ENCODE results near the gene TNNT1.
"Not testable (repeated sequence)": the region's sequence is repeated elsewhere in the genome, so short reads cannot be mapped to it uniquely, and the experiment has no call there.

The TNNT1 gene, protein sequence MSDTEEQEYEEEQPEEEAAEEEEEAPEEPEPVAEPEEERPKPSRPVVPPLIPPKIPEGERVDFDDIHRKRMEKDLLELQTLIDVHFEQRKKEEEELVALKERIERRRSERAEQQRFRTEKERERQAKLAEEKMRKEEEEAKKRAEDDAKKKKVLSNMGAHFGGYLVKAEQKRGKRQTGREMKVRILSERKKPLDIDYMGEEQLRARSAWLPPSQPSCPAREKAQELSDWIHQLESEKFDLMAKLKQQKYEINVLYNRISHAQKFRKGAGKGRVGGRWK

GRCh38 chr19:55149078-55150003, at the start of gene TNNT1:
TSS of gene TNNT1 (minus strand) at chr19:55149206. CDS start at chr19:55147157, 2,049 bp downstream.
- in situ Hi-C loops (cut with MboI; ENCODE audit: low sequenced_read_pairs): no loop called here

DNA sequence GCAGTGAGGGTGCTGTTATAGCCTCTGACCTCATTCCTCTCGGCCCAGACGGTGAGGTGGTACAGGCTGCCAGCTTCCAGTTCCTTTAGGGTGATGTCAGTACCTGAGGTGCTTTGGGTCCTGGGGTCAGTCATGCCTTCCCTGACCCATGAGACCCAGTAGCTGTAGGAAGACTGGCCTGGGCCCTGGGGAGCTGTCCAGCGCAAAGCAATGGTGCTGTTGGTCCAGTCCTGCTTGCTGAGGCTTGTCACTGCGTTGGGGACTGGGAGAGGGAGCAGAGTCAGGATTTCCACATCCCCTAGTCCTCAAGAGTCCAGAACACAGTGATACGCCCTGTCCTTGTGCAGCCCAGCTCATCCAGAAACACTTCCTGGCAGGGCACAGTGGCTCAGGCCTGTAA, 49.6 kb upstream of the TNNT1 start:
- in situ Hi-C loops (cut with MboI; ENCODE audit: low sequenced_read_pairs): no loop called here

- in situ Hi-C loops (cut with MboI; ENCODE audit: low sequenced_read_pairs): no loop called here
These were observed 48.5 kb upstream of the TNNT1 start for GRCh38 chr19:55197528-55197927.

DNA sequence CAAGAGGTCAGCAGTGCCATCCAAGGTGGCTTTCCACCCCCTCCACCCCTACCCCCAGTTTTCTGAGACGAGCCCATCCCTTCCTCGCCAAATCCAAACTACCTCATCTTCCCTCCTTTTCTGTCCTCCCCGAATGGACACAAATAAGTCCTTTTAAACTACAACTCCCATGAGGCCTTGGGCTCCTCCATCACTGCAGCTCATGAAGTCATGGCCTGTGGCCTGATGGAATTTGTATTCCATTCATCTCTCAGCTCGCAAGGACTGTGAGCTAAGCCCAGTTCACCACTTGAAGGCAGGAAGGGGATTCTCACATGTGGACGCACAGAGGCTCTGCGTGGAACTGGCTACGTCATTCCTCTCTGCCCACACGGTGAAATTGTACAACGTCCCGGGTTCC, 47.8 kb upstream of the TNNT1 start:
- in situ Hi-C loops (cut with MboI; ENCODE audit: low sequenced_read_pairs): no loop called here

DNA sequence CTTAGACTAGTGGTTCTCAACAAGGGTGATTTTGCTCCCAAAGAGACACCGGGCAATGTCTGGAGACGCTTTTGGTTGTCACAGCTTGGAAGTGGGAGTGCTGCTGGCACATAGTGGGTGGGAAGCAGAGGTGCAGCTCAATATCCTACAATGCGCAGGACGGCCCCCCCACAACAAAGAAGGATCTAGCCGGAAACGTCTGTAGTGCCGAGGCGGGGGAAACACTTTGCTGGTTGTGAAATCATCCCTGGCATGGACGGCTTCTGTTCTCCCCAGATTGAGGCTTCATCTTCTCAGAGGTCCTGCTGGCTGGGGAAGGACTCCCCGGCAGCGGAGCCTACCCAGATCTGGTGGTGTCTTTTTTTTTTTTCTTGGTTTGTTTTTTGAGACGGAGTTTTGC, 44.5 kb upstream of the TNNT1 start:
- in situ Hi-C loops (cut with MboI; ENCODE audit: low sequenced_read_pairs): no loop called here

- in situ Hi-C loops (cut with MboI; ENCODE audit: low sequenced_read_pairs): no loop called here
These were observed 40.4 kb upstream of the TNNT1 start for GRCh38 chr19:55189403-55189835.

GRCh38 chr19:55188625-55189024, 39.6 kb upstream of the TNNT1 start:
- in situ Hi-C loops (cut with MboI; ENCODE audit: low sequenced_read_pairs): no loop called here

DNA sequence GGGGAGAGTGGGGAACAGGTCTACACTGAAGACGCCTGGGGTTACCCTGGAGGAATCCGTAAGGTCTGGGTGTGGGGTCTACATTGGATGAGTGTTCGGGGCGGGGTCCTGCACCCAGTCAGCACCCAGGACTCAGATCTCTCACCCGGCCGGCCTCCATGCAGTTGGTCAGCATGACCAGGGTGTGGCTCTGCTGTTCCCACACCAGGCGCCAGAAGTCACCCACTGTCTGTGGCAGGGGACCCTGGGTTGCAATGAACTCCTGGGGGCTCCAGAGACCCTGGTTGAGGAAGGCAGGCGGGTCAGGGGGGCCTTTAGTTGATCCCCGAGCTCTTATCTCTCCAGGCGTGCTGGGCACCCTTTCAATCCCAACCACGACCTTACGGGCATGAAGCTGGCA, 37.1 kb upstream of the TNNT1 start:
- in situ Hi-C loops (cut with MboI; ENCODE audit: low sequenced_read_pairs): no loop called here

DNA sequence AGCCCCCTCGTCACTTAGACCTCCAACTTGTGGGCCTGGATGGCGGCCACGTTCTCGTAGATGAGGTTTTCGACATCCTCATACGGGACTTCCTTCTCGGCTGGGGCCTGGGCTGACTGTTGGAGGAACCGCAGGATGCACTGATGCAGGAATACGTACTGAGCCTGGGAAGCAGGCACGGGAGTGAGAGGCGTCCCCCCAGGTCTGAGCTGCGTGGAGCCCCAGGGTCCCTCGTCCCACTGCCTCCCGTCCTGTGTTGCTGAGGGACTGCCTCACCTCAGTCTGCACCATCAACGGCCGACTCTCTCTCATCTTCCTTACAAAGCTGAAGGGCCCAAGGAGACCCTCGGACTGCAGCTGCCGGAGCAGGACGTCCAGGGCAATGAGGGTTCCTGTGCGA, 32.7 kb upstream of the TNNT1 start:
- in situ Hi-C loops (cut with MboI; ENCODE audit: low sequenced_read_pairs): no loop called here

GRCh38 chr19:55179606-55180484, 30.8 kb upstream of the TNNT1 start, which contains the start of gene SYT5:
TSS of gene SYT5 (minus strand) at chr19:55180289. CDS start at chr19:55179041, 1,248 bp downstream.
- in situ Hi-C loops (cut with MboI; ENCODE audit: low sequenced_read_pairs): no loop called here

DNA sequence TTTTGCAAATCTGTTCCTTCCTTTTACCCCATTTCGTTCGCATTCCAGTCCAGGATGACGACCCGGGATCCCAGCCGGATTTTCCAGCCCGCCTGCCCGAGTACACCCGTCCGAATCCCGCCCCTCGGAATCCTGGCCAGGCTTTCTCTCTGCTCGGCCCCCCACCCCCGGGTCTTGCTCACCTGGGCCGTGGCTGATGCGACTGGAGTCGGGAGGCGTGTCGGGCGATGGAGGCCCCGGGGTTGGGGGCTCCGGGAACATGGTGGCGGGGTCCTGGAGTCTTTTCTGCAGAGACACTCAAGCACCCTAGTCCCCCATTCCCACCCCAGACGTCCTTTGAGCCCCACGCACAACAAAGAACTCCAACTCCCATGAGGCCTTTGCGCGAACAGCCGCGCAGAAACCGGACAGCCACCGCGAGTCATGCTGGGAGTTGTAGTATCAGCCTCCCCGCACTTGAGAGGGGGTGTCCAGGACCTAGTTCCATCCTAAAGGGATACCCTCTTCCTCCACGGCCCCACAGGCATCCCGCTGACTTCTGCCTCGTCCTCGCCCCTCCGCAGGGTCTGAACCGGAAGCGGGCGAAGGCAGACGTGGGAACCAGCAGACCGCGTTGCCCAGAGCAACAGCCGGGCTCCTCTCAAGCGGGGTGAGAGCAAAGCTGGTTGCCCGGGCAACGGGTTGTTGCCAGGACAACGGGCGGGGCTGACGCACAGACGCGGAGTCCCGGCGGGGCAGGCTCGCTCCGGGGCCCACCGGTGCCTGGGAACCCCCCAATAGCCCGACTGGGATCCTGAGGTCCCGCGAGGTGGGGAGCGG, 30.0 kb upstream of the TNNT1 start:
- in situ Hi-C loops (cut with MboI; ENCODE audit: low sequenced_read_pairs): no loop called here

DNA sequence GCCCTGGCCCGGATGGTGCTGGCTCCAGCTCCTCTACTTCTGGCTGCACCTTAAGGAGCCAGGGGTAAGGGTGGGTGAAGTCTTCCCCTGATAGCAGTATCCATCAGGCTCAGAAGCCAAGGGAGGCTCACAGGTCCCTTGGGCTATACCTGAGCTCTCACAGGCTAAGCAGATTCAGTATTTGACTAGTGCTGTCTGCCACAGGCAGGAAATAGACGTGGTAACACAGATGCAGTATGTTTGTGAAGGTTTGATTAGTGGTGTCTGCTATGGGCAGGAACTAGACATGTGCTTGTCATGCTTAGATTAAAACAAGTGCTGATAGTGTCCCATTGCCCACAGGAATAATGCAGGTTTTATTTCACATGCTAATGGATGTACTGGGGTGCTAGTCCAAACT, 27.1 kb upstream of the TNNT1 start:
- in situ Hi-C loops (cut with MboI; ENCODE audit: low sequenced_read_pairs): no loop called here

DNA sequence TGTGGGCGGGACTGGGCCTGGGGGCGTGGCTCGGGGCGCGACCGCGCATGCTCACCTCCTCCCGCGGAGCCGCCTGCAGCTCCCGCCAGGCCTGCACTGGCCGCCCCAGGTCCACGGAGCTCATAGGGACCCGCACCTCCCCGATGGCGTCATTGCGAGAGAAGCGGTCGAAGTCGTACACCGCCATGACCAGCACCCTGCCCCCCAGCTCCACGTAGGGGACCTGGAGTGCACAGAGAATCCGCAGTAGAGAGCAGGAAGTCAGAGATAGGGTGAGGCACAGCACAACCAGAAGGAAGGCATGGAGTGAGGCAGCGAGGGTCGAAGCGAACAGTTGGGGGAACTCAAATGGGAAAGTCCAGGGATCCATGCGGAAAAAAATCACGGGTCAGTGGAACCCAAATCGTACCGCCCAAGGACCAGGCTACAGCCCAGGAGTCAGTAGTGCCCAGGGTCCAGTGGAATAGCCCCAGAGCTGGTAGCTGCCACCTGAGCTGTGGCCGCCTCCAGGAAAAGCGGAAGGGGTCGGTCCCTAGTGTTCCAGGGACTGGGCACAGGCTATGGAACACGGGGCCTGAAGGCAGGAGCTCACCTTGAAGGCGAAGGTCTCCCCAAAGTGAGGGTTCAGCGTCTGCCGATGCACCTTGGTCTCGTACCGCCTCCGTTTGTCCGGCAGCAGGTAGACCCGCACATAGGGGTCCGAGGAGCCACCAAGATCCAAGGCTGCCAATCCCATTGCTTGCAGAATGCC, 26.3 kb upstream of the TNNT1 start:
- in situ Hi-C loops (cut with MboI; ENCODE audit: low sequenced_read_pairs): no loop called here

- in situ Hi-C loops (cut with MboI; ENCODE audit: low sequenced_read_pairs): no loop called here
These were observed 25.6 kb upstream of the TNNT1 start for GRCh38 chr19:55174425-55175116.

DNA sequence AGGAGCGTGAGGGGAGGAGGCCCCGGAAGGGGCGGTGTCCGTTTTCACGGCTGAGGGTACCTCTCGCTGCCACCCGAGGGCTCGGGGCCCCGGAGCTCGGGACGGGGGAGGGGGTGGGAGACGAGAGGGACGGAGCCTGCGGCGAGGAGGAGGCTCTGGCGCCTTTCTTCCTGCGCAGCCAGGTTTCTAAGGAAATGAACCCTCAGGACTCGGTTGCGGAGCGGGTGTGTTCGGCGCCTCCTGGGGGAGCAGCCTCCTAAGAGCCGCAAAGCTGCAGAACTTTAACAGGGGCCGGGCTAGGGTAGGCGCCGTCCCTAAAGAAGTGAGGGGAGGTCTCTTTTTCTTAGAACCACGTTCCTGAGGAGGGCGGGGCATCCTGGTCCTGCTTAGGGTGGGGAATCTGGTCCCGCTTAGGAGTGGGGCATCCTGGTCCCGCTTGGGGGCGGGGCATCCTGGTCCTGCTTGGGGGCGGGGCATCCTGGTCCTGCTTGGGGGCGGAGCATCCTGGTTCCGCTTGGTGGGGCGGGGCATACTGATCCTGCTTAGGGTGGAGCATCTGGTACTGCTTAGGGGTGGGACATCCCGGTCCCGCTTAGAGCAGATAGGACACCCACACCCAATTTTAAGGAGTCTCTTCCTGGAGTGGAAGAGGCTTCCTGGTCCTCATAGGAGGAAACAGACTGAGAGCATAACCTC, 24.9 kb upstream of the TNNT1 start:
- in situ Hi-C loops (cut with MboI; ENCODE audit: low sequenced_read_pairs): no loop called here

DNA sequence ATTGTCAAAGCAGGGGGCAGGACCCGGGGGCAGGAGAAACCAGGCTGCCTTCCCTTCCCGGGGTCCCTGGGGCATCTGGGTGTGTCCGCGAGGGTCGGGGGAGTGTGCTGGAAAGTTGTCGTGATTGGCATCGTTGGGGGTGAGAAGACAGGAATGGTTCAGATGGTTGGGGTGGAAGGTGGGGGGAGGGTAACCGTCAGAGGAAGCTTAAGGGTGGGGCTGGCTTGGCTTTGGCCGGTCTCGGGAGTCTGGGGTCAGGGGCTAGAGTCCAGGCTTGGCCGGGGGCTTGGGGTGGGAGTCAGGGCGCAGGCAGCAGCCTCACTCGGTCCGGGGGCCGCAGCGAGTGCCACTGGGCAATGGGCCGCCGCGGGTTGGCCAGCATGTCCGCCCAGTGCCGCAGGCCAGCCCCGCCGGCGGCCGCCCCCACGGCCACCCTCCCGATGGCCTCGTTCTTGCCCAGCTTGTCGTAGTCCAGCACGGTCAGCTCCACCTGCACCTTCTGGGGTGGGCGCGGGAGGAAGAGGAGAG, 24.2 kb upstream of the TNNT1 start:
- in situ Hi-C loops (cut with MboI; ENCODE audit: low sequenced_read_pairs): no loop called here

DNA sequence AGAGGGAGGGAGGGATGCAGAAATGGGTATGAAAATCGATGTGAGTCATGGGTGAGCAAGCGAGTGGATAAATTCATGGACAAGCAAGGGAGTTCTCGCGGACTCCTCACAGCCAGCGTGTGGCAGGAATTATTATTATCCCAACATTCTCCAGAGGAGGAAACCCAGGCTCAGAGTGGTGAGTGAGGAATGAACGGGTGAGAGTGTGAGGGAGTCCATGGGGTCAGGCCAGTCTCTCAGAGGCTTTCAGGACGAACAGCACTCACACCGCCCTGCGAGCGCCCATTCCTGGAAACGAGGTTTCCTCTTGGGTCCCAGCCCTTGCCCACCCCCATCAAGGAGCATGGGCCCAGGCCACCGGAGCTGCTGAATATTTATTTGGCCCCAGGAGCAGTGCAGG, 23.7 kb upstream of the TNNT1 start:
- in situ Hi-C loops (cut with MboI; ENCODE audit: low sequenced_read_pairs): no loop called here

DNA sequence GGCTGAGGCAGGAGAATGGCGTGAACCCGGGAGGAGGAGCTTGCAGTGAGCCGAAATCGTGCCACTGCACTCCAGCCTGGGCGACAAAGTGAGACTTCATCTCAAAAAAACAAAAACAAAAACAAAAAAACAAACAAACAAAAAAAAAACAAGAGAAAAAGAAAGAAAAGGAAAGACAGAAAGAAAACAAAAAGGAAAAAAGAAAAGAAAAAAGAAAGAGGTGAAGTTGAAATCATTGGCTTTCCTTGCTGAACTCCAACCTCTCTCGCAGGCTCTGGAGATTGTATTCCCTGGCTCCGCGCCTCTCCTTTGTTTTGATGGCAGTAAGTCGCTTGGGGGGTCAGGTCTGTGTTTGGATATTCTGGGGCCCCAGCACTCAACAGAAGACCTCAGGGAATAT, 23.3 kb upstream of the TNNT1 start:
- in situ Hi-C loops (cut with MboI; ENCODE audit: low sequenced_read_pairs): not testable (repeated sequence)

Measured in hTERT RPE-1 (cell line).